GM21360 (cell line): ENCODE measurements around the gene TNS3.

Experiments
- ATAC-seq: cut with Tn5 transposase; IDR thresholded peaks from one replicate; pipeline ENCODE4 v1.9.1; 2021; ENCODE audit warnings: mild to moderate bottlenecking, moderate library complexity; ENCODE audit not compliant: unreplicated experiment

TNS3 gene

GRCh38 chr7:47438411-47439029, 143.4 kb downstream of the TNS3 start:
- no peak for ATAC-seq

GRCh38 chr7:47435889-47436312, 146.0 kb downstream of the TNS3 start:
- ATAC-seq, result no peak

DNA sequence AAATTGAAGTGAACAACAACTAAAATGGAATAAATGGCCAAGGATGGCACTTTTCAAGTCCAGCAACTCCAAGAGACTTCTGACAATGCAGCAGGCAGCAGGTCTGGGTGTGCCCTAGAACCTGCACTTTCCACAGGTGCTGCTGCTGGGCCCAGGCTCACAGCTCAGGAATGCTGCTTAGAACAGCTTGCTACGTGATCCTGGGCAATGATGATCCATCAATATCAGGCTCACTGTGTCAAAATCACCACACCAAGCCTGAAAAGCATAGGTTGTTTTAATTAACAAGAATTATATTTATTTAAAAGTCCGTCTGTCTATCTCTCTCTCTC, 148.4 kb downstream of the TNS3 start:
- ATAC-seq, result no peak

DNA sequence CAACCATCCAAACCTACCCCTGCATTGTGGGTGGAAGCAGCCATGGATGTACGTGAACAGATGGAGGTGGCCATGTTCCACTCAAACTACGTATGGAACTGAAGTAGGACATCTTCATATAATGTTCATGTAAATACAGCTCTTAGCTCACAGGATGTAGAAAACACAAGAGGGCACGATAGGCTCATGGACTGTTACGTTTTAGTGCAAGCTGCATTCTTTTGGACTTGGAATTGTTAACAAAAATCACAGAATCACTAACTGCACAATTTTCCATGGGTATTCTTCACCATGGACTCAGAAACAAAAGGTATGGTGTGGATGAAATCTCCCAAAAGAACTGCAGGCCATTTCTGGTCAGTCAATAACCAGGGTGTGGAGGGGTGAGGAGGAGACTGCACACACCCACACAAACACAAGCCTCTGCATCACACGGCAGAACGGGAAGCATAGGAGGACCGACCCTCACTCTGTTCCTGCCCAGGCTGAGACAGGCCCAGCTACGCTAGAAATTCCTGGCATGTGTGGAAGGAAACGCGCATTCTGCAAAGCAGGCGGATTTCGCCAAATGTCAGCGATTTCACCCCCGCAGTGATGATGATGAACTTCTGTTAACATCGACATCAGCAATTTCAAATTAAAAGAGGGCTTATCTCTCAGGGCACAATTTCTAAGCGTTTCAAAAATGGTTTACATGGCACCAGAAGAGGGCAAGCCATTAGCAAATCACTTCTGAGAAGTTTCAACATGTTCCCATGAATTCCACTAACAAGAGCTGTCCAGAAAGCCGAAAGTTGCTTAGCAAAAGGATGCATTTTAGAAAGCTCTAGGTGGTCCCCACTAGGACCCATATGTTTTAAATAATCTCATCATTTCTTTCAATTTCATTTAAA, 149.0 kb downstream of the TNS3 start:
- ATAC-seq, result no peak

- ATAC-seq, result no peak
Measured at GRCh38 chr7:47430422-47430821, 151.5 kb downstream of the TNS3 start.

- ATAC-seq, result no peak
Measured at GRCh38 chr7:47428768-47429472, 153.0 kb downstream of the TNS3 start.

DNA sequence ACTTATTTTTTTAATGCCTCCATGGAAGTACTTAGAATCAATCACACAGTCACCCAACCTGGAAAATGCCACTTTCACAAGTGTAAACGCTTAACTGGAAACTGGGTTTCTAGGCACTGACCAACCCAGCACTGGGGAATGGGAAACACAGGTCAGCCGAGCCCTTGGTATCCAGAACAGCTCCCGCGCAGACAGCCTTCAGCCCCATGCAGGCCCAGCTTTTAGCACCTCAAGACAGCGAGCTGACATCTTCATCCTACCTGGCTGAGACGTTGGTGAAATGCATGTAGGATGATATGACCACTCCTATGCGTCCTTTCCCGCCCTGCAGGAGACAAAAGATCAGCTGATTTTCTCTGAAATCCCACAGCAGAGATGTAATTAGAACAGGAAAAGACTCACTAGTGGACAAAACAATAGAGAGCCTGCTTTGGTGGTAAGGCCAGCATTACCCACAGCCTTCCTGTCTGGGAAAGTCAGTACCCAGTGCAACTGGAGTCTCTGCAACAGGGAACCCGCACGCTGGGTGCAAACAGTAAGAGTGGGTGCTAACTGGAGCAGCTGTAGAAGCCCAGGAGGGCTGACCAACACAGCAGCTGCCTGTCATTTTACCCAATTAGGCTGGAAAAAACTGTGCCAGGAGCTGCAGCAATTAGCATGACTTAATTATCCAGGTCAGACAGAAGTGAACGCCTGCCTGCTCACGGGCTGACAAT, 153.7 kb downstream of the TNS3 start:
- no peak for ATAC-seq

- no peak for ATAC-seq
Measured at GRCh38 chr7:47427051-47427643, 154.8 kb downstream of the TNS3 start.

GRCh38 chr7:47424523-47424922, 157.4 kb downstream of the TNS3 start:
- no peak for ATAC-seq

GRCh38 chr7:47423196-47423595, 158.7 kb downstream of the TNS3 start:
- no peak for ATAC-seq

GRCh38 chr7:47422611-47423010, 159.3 kb downstream of the TNS3 start:
- no peak for ATAC-seq

GRCh38 chr7:47421456-47421855, 160.5 kb downstream of the TNS3 start:
- ATAC-seq, result no peak

DNA sequence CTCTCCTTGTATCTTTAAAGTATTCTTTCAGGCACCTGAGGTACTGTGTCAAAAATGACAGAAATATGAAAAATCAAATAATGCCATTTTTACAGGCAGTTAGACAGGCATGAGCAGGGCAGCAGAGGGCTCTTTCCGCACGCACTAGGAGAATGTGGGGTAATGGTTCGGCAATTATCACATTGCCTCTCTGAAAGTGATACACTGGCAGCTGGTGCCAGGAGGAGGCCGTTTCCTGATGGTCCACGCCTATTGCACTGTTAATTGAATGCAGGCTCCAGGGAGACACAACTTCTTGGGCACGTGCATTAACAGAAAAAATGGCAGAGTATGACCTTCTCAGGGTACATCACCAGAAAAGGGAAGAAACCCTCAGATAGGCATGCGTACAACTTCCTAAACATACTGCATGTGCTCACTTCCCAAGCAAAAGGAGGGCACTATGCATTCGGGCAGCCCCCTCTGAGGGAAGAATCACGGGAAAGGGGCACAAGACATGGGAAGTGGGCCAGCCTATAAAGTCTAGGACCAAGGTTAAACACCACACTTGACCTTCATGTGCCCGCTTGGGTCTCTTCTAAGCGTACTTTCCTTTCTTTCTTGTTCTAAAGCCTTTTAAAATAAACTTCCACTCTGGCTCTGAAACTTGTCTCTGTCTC, 161.7 kb downstream of the TNS3 start:
- ATAC-seq, result no peak

GRCh38 chr7:47419471-47419870, 162.4 kb downstream of the TNS3 start:
- no peak for ATAC-seq

- ATAC-seq, result no peak
Measured at GRCh38 chr7:47418601-47419309, 163.2 kb downstream of the TNS3 start.

DNA sequence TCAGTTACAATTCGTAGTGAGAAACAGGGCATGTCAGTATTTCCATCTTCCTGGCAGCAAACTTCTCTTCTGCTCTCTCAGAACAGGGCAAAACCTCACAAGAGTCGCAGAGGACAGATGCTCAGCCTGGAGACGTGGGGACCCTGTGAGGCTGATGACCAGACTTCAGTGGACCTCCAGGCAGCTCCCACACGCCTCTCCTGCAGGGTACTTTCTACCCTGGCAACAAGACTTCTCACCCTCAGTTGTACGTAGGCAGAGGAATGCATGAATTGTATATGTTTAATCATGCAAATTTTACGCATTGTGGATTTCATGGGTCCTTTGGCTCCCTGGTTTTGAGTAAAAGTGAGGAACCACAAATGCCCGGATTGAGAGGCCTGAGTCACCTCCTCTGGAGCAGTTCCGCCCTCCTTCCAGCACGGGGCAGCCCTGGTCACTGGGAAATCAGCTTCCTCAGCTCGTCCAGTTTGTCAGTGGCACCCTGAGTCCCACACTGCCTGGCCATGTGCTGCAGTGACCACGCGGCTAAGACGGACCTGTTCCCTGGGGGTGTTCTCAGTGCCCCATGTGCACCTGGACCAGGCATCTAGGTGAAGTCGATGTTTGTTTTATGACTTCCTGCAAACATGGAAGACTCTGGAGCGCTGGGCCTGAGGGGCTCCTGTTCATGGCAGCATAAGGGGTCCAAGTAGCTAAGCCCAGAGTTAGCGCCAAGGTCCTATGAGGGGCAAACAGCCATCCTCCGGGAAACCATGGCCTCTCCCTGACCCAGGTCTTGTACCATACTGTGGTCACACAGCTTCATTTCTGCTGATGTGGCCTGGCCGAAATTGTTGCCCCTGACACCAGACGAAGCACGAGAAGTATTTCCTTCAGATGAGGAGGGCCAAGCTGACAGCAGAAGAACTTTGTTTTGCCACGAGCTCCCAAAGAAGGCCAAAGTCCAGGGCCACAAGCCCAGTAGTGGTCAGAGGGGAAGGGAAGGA, 165.1 kb downstream of the TNS3 start:
- ATAC-seq, result no peak

DNA sequence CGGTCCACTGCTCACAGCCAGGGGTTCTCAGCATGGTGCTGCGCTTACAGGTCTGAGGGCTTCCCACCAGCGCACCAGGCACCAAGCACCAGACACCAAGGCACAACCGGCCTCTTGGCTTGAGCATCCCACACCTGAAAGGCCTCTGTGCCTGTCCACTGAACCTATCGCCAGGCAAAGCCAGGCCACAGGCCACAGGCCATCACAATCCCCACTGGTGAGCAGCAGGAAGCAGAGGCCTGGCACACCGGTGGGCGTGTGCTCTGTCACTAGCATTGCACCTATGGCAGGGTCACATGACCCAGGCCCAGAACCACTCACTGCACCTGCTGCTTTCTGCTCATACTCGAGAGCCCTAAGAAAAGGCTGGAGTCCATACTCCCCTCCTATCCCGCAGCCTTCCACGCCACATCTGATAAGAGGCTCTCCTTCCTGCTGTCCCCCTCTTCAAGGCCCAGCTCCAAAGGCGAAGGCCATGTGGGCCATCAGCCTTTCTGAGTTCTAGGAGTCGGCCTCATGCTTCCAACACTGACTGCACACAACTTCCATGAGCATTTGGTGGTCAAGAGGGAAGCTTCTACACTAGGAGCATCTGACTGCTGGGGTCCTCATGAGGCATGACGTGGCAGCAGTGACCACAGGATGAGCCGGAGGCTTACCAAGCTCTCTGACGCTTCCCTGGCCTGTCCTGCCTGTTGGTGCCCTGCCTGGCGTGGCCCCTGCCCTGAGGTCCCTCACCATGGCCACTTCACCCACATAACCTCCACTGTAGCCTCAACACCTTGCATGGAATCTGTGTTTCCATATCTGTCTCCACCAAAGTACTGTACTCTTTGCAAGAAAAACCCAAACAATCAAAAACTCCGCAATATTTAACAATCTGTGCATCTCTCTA, 166.3 kb downstream of the TNS3 start:
- ATAC-seq, result no peak
